GM19238 (cell line): Measurements from ENCODE around the gene ZNF837.
"Not testable (repeated sequence)": the region's sequence is repeated elsewhere in the genome, so short reads cannot be mapped to it uniquely, and the experiment has no call there.

ENCODE experiments used
- DNase-seq: peaks from one replicate; pipeline ENCODE4 v3.0.0; 2011; ENCODE audit warnings: low spot score; ENCODE audit not compliant: insufficient read length

The ZNF837 gene

GRCh38 chr19:58396691-58397532 lies 16.1 kb upstream of the ZNF837 start:
- DNase-seq: no peak

- DNase-seq: no peak
Observed at GRCh38 chr19:58395979-58396627, 15.3 kb upstream of the ZNF837 start.

DNA sequence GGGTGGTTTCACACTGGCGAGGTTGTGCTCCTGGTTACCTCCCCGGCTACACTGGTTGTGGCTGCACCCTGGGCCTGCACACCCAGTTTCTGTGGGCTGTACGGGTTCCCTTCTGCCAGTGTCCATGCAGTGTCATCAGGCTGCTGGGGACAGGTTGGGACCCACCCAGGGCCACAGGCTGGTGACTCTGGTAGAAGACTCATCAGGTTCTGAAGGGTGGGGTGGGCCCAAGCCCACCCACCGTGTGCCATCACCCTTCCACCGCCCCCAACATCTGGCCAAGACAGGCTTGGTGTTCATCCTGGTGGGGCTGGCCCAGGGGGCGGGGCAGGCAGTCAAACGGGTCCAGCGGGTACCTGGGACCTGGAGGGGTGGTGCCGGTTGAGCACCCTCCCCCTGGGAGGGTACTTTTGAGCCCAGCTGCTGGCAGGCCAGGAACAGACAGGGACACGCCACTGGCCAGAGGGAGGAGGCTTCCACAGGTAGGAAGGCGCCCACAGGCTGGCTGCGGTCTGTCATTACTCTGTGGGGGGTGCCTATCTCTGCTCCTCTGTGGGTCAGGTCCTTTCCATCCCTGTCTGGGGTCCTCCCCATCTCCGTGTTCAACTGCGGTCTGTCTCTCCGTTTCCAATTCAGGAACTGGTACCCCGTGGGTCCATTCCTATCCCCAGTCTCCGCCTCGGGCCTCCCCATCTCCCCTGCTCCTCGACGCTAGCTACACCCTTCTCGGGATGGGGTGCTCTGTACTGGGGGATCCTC lies 14.6 kb upstream of the ZNF837 start, which contains the start of gene RNF225:
Gene RNF225, plus strand, starts transcription at position 437 of the 759 bp plus-strand sequence. CDS start 434 bp downstream, outside the sequence.
- DNase-seq: no peak

GRCh38 chr19:58394821-58395219 lies 14.0 kb upstream of the ZNF837 start:
- no peak for DNase-seq

GRCh38 chr19:58393725-58394033 lies 12.8 kb upstream of the ZNF837 start:
- DNase-seq: no peak

GRCh38 chr19:58392945-58393724 lies 12.3 kb upstream of the ZNF837 start:
- DNase-seq: no peak

GRCh38 chr19:58388175-58388526 lies 7.3 kb upstream of the ZNF837 start:
- DNase-seq: no peak

DNA sequence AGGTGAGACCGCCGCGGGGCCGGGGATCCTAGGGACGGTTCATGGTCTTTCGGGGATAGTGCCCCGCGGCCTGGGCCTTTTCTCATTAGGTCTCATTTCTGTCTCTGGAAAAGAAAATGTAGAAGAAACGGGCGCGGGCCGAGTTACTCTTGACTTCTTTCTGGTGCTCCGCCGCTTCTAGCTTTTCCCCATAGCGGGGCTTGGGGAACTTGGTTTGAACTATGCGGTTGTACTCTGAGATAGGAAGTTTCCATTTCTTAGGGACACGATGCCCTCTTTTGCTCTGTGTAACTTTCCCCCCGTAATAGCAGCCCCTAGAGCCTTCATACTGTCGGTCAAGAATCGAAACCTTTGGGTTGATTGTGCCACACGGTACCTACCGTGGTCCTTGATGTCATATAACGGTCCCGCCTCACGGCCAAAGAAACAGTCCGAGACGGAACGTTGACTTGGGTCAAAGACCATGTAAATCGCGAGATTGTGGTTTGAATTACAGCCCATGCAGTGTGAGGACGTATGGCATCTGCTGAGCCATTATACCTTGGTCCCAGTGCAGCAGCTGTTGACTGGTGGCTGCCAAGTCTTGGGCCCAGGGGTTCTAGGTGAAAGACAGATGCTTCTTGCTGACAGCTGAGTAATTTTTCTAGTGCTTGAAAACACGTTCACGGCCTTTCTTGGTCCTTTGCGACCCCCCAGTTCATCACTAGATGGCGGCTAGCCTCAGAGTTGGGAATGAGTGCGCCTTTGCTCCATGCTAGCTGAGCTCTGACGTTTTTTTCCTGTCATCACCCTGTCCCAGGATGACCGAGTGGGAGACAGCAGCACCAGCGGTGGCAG lies 6.7 kb upstream of the ZNF837 start:
- no peak for DNase-seq

DNA sequence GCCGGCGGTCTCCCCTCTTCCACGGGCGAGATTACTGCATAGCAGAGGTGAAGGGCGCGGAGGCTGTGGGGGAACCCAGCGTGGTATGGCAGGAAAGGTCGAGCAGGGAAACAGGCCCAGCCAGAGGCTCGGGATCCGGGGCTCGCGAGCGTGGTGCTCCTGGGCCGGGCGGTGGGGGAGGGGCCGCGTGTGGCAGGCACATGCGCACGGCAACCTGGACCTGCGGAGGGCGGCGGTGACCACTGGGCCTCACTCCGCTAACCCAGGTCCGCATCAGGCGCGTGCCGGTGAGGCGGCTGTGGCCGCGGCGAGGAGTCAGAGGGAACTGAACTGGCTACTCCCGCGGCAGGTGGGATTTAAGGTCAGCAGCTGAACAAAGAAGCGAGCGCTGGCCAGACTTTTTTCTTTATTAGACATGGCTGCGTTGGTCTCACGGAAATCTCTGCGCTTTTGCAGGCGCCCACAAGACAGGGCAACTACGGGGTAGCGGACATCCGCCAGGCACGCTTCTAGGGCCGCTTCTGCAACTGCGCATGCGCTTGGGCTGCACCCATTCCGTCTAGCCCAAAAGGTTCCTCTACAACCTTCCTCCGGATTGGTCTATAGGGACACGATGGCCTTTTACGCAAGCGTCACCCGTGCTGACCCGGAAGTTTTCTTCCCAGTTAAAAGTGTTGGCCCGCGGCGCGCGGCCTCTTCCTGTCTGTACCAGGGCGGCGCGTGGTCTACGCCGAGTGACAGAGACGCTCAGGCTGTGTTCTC lies 5.9 kb upstream of the ZNF837 start, which contains the start of gene RPS5:
Gene RPS5, plus strand, starts transcription at position 694 of the 762 bp plus-strand sequence. CDS start 869 bp downstream, outside the sequence.
- peak; percentile 99 for DNase-seq

DNA sequence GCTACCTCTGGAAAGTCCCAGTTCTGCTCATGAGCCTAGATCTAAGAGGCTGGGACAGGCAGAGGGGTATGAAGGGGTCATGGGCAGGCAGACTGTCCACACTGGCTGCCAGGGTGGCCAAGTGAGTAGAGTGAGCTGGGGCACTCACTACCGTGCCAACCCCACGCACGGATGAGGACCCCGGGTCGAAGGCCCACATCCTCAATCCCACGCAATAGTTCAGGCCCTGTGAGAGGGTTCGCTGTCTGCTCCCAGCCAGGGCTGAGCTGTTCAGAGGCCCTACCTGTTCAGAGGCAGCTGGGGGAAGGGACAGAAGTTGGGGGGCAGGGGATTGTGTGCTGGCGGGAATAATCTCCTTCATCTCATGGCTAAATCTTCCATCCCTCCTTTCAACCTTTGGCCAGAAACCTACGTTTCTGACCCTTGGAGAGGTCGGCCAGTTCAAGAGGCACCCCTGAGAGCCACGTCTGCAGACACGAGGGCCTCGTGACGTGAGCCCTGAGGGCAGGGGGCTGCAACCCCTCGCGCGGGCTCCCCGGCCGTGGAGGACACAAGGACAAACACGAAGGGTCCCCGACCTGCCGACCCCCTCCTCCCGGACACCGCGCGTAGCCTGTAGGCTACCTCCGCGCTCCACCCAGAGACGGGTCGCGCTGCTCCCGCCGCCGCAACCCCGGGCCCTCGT lies 5.2 kb upstream of the ZNF837 start:
- no peak for DNase-seq

- DNase-seq: no peak
Observed at GRCh38 chr19:58385313-58385890, 4.6 kb upstream of the ZNF837 start.

- no peak for DNase-seq
Observed at GRCh38 chr19:58382997-58383603, 2.3 kb upstream of the ZNF837 start.

DNA sequence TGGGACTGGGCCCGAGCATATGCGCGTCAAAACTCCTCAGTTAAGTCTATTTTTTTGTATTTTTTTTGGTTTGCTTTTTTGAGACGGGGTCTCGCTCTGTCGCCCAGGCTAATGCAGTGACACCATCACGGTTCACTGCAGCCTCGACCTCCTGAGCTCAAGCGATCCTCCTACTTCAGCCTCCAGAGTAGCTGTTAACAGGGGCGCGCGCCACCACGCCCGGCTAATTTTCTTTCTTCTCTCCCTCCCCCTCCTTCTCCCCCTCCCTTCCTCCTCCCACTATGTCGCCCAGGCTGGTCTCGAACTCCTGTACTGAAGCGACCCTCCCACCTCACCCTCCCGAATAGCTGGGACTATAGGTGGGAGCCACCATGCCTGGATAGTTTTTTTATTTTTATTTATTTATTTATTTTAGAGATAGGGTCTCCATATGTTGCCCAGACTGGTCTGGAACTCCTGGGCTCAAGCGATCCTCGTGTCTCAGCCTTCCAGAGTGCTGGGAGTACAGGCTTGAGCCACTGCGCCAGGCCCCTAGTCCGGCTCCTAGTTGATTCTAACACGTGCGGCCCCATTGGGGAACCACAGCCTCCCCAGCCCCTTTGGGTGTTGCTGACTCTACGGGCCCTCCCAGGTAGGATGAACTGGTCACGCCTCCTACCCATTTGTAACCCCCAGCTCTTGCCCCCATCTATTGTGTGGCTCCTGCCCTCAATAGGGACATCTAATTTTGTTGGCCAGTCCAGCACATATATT lies 806 bp upstream of the ZNF837 start:
- no peak for DNase-seq

GRCh38 chr19:58380037-58380661 lies 681 bp downstream of the ZNF837 start:
- DNase-seq: no peak

DNA sequence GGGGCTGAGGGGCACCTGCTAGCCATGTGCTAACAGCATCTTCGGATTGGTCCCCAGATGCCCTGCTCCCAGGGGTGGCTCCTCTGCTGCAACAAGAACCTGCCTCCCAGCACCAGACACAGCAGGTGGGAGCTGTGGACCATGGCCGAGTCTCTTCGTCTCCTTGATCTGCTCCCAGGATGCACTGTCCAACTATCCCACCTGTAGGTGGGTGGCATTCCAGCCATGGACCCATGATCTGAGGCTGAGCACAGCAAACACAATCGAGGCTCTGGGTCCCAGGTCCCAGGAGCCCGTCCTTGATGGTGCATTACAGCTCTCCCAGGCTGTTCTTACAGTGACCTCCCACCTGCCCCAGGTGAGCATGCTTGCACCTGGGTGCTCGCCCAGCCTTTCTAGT lies 1.6 kb downstream of the ZNF837 start:
- DNase-seq: no peak

DNA sequence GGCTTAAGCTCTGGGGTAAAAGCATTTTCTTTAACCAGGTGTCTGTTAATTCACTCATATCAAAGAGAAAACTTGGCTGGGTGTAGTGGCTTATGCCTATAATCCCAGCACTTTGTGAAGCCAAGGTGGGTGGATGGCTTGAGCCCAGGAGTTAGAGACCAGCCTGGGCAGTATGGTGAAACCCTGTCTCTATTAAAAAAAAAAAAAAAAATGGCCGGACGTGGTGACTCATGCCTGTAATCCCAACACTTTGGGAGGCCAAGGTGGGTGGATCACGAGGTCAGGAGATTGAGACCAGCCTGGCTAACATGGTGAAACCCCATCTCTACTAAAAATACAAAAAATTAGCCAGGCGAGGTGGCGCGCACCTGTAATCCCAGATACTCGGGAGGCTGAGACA lies 4.1 kb downstream of the ZNF837 start:
- DNase-seq: not testable (repeated sequence)

DNA sequence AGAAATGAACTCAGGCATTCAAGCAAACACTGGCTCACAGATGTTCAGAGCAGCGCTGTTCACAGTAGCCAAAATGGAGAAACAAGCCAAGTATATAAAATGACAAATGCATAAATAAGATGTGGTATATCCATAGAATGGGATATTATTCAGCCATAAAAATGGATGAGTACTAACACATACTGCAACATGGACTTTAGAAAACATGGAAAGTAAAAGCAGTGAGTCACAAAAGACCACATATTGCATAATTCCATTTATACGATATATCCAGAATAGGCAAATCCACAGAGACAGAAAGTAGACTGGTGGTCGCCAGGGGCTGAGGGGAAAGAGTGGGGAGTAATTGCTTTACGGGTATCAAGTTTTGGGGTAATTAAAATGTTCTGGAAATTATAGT lies 6.6 kb downstream of the ZNF837 start:
- no peak for DNase-seq
